Measurements from ENCODE around the gene ZNF431. TPM values are rescaled to one million over a fixed set of nuclear protein-coding genes. Genes with fewer than 3 reads are reported as not detected.
"Not testable (repeated sequence)": the region's sequence is repeated elsewhere in the genome, so short reads cannot be mapped to it uniquely, and the experiment has no call there.

ZNF431 gene
- total RNA-seq, 1 donor from 2014 or later, result 4.0 TPM

- DNase-seq (ENCODE audit: low read depth, low spot score), result no peak
These were observed 2.0 kb downstream of the ZNF431 start for GRCh38 chr19:21143854-21144253.

GRCh38 chr19:21147540-21147939 lies 5.7 kb downstream of the ZNF431 start:
- DNase-seq (ENCODE audit: low read depth, low spot score), result no peak

- no peak for DNase-seq (ENCODE audit: low read depth, low spot score)
These were observed 6.8 kb downstream of the ZNF431 start for GRCh38 chr19:21148681-21149080.

GRCh38 chr19:21149877-21150276 lies 8.0 kb downstream of the ZNF431 start:
- no peak for DNase-seq (ENCODE audit: low read depth, low spot score)

- no peak for DNase-seq (ENCODE audit: low read depth, low spot score)
These were observed 9.6 kb downstream of the ZNF431 start for GRCh38 chr19:21151460-21151859.

GRCh38 chr19:21158523-21159135 lies 16.8 kb downstream of the ZNF431 start:
- DNase-seq (ENCODE audit: low read depth, low spot score), result no peak

- DNase-seq (ENCODE audit: low read depth, low spot score), result no peak
These were observed 22.7 kb downstream of the ZNF431 start for GRCh38 chr19:21164541-21164940.

- DNase-seq (ENCODE audit: low read depth, low spot score), result no peak
These were observed 24.6 kb downstream of the ZNF431 start for GRCh38 chr19:21166436-21166835.

GRCh38 chr19:21197590-21198295 lies 55.9 kb downstream of the ZNF431 start:
- DNase-seq (ENCODE audit: low read depth, low spot score), result no peak

GRCh38 chr19:21202865-21203494 lies 61.1 kb downstream of the ZNF431 start:
- DNase-seq (ENCODE audit: low read depth, low spot score), result peak; percentile 10

- no peak for DNase-seq (ENCODE audit: low read depth, low spot score)
These were observed 68.3 kb downstream of the ZNF431 start for GRCh38 chr19:21210037-21210621.

- no peak for DNase-seq (ENCODE audit: low read depth, low spot score)
These were observed 79.9 kb downstream of the ZNF431 start for GRCh38 chr19:21221693-21222092.

- not testable (repeated sequence) for DNase-seq (ENCODE audit: low read depth, low spot score)
These were observed 88.1 kb downstream of the ZNF431 start for GRCh38 chr19:21229938-21230337.

GRCh38 chr19:21233691-21234090 lies 91.9 kb downstream of the ZNF431 start:
- no peak for DNase-seq (ENCODE audit: low read depth, low spot score)

- DNase-seq (ENCODE audit: low read depth, low spot score), result not testable (repeated sequence)
These were observed 94.9 kb downstream of the ZNF431 start for GRCh38 chr19:21236751-21237150.

GRCh38 chr19:21238670-21239069 lies 96.8 kb downstream of the ZNF431 start:
- no peak for DNase-seq (ENCODE audit: low read depth, low spot score)

Other genes starting within 250 kb of the ZNF431 start
- gene ZNF85, start 218.8 kb upstream of the ZNF431 start, total RNA-seq, result 7.9 and 9.0 TPM in 2 replicates
- 4.6 and 6.0 TPM in 2 replicates for gene ZNF430, start 121.4 kb upstream of the ZNF431 start, total RNA-seq
- 5.3 and 16.4 TPM in 2 replicates for gene ZNF714, start 59.8 kb upstream of the ZNF431 start, total RNA-seq
- gene ZNF708, start 187.4 kb downstream of the ZNF431 start, total RNA-seq, result 4.9 and 5.9 TPM in 2 replicates
- gene ZNF738, start 217.0 kb downstream of the ZNF431 start, total RNA-seq, result 3.8 and 6.6 TPM in 2 replicates

All from pulmonary artery endothelial cell (primary cell).